Lung microvascular endothelial cell (primary cell): ENCODE data around the gene SCAPER. TPM values are rescaled to one million over a fixed set of nuclear protein-coding genes. Genes with fewer than 3 reads are reported as not detected.
"Not testable (repeated sequence)": the region's sequence is repeated elsewhere in the genome, so short reads cannot be mapped to it uniquely, and the experiment has no call there.

Experiments
- DNase-seq, 2 donors: peaks; one replicate each; pipeline versions ENCODE4 v3.0.0 to v3.0.0-alpha.2; 2010; ENCODE audit warnings: low read depth in 2 of 2
- total RNA-seq: library from RNA; depleted of rRNA; stranded (reverse); fragments of >200 nt; gene quantifications from 2 replicates; pipeline ENCODE4 v1.2.1, GENCODE V29; 2014

Gene SCAPER
- total RNA-seq, 1 donor from 2014 or later: 11.5 TPM

DNA sequence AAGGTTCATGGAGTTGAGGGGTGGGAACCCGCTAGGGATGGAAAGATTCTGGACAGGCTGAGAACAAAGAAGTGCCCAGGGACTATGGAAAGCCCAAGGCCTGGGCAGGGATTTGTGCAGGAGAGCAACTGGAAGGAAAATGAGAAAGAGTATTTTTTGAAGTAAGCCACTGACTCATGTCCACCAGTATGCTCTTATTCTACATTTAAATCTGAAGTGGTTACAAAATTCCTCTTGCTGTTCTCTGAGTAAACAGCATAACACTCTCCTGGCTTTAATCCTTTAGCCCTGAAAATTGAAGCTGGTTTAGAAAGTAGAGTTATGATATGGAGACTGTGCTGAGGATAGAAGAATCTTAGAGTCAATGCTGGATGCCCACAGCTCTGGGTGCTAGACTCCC is 403.4 kb downstream of the SCAPER start:
- DNase-seq: no peak

DNA sequence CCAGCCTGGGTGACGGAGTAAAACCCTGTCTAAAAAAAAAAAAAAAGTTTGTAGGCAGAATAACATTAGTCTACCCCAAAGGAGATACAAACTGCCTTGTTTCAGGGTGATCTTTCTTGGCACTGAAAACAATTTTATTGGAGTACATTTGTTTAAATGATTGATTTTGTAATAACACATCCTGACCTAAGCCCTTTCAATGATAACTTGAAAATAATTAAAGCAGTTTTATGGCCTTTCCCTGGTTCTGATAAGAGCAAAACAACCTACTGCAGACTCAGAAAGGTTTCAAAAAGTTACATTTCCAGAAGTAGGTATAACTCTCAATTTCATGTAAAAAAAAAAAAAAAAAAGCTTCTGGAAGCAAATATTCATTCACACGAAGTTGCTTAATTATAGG is 404.1 kb downstream of the SCAPER start:
- DNase-seq: no peak

DNA sequence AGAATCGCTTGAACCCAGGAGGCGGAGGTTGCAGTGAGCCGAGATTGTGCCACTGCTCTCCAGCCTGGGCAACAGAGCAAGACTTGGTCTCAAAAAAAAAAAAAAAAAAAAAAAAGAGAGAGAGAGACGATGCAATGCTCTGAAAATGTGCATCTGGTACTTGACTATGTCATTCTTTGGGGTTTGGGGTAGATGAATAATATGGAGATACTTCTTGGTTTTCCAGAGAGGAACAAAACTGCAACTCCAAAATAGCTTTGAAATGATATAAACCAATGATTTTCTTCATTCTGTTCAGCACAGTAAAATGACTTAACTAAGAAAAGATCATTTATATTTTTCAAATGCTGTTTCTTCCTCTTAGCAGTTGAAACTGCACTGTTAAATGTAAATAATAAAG is 409.7 kb downstream of the SCAPER start:
- no peak for DNase-seq

DNA sequence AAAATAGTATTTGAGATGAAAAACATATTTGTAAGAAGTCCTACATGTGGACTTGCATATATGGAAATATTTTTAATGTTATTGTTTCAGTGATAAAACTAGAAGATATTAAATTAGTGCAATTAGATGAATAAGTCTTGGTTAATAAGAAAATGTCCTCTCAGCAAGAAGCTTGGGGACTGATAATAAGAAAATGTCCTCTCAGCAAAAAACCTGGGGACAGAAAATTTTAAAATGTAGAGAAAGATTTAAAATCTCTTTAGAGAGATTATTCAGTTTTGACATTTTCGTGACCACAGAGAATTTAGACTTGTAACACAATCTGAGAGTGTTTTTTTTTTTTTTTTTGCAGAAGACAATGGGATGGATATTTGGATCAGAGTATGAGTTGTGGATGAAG is 412.6 kb downstream of the SCAPER start:
- no peak for DNase-seq

DNA sequence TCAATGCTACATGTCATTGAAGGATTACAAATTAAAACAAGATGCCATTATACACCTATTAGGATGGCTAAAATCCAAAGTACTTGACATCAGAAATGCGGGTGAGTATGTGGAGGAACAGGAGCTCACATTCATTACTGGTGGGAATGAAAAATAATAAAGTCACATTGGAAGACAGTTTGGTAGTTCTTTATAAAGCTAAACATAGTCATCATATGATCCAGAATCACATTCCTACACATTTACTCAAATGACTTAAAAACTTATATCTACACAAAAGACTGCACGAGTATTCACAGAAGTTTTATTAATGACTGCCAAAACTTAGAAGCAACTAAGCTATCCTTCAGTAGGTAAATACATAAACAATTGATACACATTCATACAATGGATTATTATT is 421.4 kb downstream of the SCAPER start:
- no peak for DNase-seq

DNA sequence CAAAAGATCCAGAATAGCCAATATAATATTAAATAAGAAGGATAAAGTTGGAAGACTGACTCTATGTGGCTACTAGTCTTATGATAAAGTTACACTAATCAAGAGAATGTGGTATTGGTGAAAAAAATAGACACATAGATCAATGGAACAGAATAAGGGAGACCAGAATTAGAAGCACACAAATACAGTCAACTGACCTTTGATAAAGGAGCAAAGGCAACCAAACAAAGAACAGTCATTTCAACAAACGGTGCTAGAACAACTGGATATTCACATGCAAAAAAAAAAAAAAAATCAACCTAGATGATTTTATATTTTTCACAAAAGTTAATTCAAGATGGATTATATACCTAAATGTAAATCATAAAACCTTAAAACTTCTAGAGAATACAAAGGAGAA is 422.1 kb downstream of the SCAPER start:
- DNase-seq: no peak

DNA sequence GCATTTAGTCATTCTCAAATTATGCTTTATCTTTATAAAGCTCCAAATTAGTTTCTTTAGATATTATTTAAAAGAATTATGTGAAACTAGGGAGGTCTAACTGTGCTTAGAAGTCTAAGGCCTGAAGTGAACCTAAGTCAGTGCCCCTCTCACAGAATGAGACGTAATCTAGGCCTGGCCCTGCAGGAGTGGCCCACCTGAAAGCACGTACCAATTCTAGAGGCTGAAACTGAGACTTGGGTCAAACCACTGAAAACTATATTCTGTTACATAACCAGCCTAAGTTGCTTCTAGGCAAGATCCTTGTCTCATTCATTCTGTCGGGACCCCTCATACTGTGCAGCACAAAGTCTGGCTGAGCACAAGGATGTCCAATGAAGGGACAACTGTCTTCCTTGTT is 424.9 kb downstream of the SCAPER start:
- DNase-seq: no peak

DNA sequence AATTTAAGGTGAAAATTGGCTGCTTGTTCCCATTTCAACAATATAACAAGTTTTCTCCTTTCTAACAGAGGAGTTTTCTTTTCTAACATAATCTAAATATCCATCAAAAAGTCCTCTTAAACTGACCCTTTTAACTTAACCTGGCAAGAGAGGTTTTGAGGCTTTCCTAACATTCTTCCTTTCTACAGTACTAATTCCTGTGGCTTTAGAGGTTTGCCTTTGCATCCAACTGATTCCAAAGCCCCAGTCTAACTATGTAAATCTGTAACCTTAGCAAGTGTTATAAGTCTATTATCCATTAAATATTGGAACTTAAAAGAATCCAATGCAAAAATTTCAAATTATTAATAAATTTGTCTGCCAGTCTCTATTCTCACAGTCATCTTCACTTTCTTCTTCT is 434.4 kb downstream of the SCAPER start:
- DNase-seq: no peak

DNA sequence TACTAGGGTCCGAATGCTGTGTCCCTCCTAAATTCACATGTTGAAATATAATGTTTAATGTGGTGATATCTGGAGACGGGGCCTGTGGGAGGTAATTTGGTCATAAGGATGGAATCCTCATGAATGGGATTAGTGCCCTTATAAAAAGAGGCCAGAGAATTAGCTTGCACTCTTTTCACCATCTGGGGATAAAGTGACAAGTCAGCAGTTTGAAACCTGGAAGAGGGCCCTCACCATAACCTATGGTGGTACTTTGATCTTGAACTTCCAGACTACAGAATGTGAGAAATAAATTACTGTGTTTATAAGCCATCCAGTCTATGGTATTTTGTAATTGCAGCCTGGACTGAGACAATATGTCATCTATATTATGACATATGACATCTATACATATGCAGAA is 436.4 kb downstream of the SCAPER start:
- DNase-seq: no peak

DNA sequence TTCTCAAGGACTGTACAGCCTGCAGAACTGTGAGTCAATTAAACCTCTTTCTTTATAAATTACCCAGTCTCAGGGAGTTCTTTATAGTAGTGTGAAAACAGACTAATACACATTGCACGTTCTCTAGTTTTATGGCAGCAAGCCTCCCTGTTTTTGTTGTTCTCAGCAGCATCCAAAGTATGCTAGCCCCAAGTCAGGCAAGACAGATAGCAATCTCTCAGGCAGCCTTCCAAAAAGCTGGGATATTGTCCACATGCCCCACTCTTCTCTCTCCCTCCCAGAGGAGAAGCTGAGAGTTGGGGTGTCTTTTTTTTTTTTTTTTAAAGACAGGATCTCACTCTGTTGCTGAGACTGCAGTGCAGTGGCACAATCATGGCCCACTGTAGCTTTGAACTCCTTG is 438.0 kb downstream of the SCAPER start:
- DNase-seq: no peak

DNA sequence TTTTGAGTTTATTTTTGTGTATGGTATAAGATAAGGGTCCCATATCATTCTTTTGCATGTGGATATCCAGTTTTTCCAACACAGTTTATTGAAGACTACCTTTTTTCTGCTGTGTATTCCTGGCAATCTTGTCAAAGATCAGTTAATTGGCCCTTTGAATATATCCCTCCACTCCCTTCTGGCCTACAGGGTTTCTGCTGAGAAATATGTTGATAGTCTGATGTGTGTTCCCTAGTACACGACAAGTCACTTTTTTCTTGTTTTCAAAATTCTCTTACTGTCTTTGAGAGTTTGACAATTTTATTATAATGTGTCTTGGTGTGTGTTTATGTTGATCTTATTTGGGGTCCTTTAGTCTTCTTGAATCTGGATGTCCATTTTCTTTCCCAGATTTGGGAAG is 439.4 kb downstream of the SCAPER start:
- DNase-seq: no peak

DNA sequence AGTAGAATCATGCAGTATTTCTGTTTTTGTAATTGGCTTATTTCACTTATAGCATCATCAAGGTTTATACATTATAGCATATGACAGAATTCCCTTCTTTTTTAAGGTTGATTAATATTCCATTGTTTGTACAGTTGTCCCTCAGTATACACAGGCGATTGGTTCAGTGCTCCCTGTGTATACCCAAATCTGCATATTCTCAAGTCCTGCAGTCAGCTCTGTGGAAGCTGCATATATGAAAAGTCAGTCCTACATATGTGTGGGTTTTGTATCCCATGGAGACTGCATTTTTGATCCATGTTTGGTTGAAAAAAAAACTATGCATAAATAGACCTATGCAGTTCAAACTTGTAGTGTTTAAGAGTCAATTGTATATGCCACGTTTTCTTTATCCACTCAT is 440.9 kb downstream of the SCAPER start:
- no peak for DNase-seq

DNA sequence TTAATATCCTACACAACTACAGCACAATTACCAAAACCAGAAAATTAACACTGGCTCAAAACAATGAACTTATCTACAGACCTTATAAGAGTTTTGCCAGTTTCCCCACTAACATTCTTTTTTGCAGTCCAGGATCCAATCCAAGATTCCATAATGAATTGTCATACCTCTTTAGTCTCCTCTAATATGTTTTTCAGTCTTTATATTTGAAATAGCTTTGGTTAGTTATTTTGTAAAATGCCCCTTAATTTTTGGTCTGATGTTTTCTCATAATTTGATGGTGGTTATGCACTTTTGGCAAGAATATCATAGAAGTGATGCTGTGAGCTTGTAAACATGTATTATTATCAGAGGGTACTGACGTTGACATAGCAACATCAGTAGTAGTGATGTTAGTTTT is 444.3 kb downstream of the SCAPER start:
- DNase-seq: no peak

DNA sequence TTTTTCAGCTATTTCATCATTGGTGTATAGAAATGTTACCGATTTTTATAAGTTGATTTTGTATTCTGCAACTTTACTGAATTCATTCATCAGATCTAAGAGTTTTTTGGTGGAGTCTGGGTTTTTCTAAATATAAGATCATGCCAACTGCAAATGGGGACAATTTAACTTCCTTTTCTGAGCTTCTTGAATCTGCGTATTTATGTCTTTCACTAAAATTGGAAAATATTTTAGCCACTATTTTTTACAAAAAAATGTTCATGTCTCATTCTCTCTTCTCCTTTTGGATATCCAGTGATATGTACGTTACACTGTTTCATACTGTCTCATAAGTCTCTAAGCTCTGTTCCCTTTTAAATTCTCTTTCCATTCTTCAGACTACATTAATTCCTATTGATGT is 444.8 kb downstream of the SCAPER start:
- DNase-seq: no peak

DNA sequence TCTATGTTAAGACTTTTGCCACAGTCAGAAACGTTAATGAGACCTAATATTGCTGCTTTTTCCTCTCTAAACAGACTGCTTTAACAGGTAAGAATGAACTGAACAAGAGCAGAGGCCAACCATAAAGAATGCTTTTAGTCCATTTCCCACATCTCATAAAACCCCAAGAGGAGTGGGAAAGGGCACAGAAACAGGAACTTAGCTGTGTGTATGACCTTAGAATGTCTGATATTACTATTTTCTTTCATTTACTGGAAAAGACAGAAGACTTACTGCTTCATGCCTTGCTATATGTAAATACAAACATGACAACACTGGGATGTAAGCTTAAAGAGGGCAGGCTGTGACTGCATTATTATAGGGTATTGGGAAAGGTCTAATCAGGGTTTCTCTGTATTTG is 453.6 kb downstream of the SCAPER start:
- DNase-seq: no peak

DNA sequence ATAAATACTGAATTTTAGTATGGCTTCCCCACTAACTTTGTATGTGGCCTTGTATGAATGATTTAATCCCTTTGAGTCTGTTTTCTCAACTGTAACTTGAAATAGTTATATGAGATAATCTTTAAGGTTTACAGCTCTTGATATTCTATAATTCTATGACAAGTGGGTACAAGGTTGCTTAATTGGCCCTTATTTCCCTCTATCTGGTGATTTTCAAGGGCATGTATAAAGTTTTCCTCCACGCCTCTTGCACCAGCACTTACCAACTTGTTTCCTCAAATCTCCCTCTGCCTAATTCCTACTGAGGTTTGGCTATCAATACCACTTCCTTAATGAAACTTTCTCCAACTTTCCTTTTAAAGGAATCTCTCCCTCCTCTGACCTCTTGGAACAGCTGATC is 455.7 kb downstream of the SCAPER start:
- no peak for DNase-seq

DNA sequence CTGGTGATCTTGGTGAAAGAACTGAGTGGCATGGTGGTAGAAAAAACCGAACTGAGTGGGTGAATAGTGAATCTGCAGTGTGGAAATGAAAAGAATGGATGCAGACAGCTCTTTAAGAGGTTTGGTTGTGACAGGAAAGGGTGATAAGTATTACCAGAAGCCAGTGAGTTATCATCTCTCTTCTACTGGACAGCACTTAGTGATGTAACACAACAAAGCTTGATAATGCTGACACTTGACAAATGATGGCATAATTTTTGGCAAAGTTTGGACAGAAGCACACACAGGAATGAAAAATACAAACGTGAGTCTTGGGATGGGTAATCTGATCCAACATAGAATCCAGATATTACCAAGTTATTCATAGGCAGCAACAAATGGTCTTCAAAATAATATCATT is 456.4 kb downstream of the SCAPER start:
- DNase-seq: no peak

DNA sequence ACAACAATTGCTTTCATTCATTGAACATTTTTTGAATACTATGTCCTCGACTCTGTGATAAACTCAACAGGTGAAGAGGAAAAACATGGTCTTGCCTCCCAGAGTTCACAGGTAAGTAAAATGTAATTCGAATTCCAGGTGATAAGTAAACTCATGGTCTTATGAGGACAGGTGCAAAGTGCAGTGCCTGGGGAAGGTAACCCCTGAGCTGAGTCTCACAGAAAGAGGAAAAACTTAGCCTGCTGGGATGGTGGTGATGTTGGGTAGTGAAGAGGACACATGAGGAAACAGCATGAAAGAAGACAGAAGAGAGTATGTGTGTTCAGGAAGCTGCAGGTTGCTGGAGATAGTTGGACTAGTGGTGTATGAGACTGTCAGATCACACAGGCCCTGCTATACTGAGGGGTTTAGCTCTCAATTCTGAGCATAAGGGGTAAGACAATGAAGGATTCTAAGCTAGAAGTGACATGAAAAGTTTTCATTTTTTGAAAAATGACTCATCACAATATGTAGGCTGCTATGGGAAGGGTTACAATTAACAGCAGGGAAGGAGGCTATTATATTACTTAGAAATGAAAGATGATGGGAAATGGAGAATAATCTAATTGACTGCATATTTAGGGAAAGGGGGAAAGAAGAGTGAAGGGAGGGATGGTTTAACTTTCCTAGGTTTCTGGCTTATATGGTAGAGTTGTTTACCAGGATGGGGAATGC is 457.3 kb downstream of the SCAPER start:
- no peak for DNase-seq

DNA sequence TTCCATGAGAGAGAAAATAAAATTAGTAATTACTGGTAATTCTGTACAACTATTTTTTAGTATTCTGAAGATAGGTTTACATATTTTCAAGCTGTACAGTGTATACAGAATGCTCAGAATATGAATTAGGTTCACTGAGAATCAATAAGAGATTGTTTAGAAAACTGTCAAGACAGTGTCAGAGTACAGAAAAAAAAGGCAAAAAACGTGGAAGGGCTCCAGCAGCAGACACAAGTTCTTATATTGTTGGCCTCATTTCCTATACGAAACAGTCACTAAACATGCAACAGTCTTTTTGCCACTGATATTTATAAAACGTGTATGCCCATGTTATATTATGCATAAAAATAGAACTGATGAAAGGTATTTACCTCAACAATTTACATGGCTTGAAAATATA is 464.7 kb downstream of the SCAPER start:
- DNase-seq: no peak

DNA sequence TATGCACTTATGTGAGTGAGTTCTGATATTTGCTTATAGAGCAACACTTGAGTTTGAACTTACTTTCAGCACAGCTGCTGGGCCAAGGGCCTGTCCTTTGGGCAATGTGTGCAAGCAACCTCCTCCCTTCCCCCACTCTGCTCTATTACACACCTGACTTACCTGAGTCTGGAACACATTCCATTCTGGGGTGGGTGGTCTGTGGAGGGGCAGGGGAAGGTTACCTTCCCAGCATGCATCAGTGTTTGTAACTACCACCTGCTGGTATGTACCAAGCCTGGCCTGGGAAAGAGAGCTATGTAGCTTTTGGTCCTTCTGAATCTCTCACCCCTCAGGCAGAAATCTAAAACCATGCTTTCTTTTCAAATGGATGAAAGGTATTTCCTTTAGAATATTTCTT is 465.6 kb downstream of the SCAPER start:
- no peak for DNase-seq

DNA sequence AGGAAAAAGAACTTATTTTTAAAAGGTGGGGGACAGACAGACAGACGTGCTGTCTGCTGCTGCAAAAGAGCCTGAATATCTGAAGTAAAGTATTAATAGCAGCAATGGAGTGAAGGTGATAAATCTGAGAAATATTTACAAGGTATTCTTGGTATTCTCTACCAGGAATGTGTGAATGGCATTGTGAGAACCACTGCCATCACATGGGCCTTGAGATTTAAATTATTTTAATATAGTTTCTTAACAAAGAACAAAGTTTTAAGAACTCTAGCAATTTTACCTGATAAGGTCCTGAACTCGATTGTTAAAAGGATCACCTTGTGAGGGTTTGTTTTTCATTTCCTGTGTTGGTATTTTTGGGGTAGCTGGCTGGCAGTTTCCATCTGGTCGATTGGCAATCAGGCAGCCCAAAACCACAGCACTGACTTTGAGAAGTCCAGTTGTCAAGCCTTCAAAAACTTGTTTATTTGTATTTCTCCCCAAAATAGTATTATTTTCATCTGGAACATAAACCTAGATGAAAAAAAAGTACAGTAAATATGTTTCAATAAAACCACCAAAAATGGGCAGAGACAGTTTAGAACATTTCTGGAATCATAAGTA is 471.2 kb downstream of the SCAPER start:
- no peak for DNase-seq

DNA sequence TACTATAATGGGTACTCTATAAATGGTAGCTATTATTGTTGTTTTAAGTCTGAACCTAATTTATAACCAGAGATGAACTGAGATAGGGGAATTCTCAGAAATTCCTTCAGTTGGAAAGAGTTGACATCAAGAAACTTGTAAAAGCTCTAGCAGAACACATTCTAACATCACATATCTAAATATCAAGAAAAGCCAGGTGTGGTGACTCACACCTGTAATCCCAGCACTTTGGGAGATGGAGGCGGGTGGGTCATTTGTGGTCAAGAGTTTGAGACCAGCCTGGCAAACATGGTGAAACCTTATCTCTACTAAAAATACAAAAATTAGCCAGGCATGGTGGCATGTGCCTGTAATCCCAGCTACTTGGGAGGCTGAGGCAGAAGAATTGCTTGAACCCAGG is 472.1 kb downstream of the SCAPER start:
- DNase-seq: not testable (repeated sequence)

DNA sequence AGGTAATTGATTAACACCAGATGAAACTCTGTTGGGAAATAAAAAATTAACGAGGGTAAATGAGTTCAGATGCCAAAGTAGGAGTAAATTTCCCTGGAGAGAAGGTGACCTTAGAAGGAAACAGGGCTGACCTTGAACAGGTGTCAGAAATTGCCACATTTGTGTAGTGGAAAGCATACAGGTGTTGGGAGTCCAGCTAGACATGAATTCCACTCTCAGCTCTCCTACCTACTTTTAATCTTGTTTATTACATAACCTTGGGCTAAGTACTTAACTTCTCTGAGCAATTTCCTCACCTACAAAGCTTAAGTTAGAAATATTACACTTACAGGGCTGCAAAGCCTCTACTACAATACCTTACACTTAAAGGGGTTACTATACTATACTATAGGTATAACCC is 472.5 kb downstream of the SCAPER start:
- no peak for DNase-seq

DNA sequence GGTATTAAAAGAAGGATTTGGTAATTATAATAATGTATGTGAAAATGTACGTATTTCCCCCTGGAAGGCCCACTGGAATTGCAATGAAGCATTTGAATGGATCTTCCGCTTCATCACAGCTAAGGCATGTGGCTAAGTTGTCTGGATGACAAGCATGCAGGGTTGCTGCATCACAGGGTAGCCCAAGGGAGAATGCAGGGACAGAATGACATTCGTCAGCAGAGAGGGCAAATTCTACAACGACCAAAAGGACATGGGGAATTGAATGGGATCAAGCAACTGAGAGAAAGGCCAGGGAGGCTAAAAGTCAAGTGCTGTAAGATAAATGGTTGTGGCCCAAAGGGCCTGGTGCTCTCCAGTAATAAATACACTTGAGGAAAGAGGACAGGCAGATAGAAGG is 473.2 kb downstream of the SCAPER start:
- DNase-seq: no peak
